ENCODE results near the gene NHS. TPM values are rescaled to one million over a fixed set of nuclear protein-coding genes. Genes with fewer than 3 reads are reported as not detected.

NHS gene
- total RNA-seq, 1 experiment from 2014 or later: 6.2 TPM

DNA sequence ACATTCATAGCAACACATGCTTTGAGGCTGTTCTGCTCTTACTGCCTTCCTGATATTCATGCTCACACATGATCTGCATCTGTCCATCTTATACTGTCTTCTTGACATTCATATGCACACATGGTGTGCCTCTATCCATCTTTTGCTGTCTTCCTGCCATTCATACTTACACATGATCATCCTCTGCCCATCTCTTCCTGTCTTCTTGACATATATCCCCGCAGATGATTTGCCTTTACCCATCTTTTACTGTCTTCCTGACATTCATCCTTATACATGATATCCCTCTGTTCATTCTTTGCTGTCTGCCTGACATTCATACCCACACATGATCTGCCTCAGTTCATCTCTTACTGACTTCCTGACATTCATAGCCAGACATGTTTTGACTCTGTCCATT, 399.1 kb downstream of the NHS start:
- Mint-ChIP-seq H3K36me3 (ENCODE audit: insufficient read depth, unreplicated experiment) (no peaks in the 10 kb centered on the region), H3K27me3 (ENCODE audit: insufficient read depth, unreplicated experiment) (no peaks in the 10 kb centered on the region), H3K4me1 (ENCODE audit: insufficient read depth, unreplicated experiment) (no peaks in the 10 kb centered on the region), H3K27ac (ENCODE audit: low read depth, unreplicated experiment) (no peak overlapping the region), H3K4me3 (ENCODE audit: unreplicated experiment) (no peak overlapping the region), H3K9me3 (ENCODE audit: unreplicated experiment) (peaks cover 4% of the 10 kb centered on the region)
- CTCF ChIA-PET: no interaction called here
- no TSS peak for BruUV-seq (replicated peaks)
- DNase-seq (ENCODE audit: unreplicated experiment): no peak
- POLR2A ChIA-PET: no interaction called here
- intact Hi-C loops (cut with micrococcal nuclease): no loop called here
- TF ChIP-seq, protein P1, sequence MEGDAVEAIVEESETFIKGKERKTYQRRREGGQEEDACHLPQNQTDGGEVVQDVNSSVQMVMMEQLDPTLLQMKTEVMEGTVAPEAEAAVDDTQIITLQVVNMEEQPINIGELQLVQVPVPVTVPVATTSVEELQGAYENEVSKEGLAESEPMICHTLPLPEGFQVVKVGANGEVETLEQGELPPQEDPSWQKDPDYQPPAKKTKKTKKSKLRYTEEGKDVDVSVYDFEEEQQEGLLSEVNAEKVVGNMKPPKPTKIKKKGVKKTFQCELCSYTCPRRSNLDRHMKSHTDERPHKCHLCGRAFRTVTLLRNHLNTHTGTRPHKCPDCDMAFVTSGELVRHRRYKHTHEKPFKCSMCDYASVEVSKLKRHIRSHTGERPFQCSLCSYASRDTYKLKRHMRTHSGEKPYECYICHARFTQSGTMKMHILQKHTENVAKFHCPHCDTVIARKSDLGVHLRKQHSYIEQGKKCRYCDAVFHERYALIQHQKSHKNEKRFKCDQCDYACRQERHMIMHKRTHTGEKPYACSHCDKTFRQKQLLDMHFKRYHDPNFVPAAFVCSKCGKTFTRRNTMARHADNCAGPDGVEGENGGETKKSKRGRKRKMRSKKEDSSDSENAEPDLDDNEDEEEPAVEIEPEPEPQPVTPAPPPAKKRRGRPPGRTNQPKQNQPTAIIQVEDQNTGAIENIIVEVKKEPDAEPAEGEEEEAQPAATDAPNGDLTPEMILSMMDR (IDR thresholded peaks at IDR 0.05; ENCODE audit: unreplicated experiment): no peak

- Mint-ChIP-seq H3K4me1 (ENCODE audit: insufficient read depth, unreplicated experiment) (no peaks in the 10 kb centered on the region), H3K27me3 (ENCODE audit: insufficient read depth, unreplicated experiment) (no peaks in the 10 kb centered on the region), H3K27ac (ENCODE audit: low read depth, unreplicated experiment) (no peak overlapping the region), H3K36me3 (ENCODE audit: insufficient read depth, unreplicated experiment) (no peaks in the 10 kb centered on the region), H3K4me3 (ENCODE audit: unreplicated experiment) (no peak overlapping the region), H3K9me3 (ENCODE audit: unreplicated experiment) (peaks cover 12% of the 10 kb centered on the region)
- intact Hi-C loops (cut with micrococcal nuclease): no loop called here
- TF ChIP-seq, protein P1 (IDR thresholded peaks at IDR 0.05; ENCODE audit: unreplicated experiment): no peak
- POLR2A ChIA-PET: no interaction called here
- no TSS peak for BruUV-seq (replicated peaks)
- no peak for DNase-seq (ENCODE audit: unreplicated experiment)
- CTCF ChIA-PET: interaction anchor here (0.7 to 0.8 kb wide), 2 partner anchors 187 to 524 kb away, joined by 3 to 4 read pairs; no protein-coding TSS in a partner anchor
Measured at GRCh38 chrX:17778997-17779396, 404.0 kb downstream of the NHS start.

DNA sequence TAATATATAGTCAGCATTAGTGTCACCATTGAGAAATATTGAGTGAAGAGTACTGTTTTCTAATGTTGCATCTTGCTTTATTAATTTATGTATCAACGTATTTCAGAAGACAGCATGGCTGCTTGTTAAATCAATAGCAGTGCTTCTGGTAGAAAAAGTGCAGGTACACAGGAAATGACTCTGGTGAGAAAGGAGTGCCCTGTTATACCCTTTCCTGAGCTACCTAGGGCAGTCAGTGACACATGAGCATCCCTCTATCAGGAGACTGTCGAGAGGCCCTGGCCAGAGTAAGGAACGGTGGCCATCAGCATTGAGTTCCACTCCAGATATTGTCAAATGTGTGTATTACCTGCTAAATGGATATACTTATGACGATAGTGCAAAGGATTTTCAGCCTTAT, 404.4 kb downstream of the NHS start:
- H3K4me1 Mint-ChIP-seq (ENCODE audit: insufficient read depth, unreplicated experiment): no peaks in the 10 kb centered on the region
- H3K27ac Mint-ChIP-seq (ENCODE audit: low read depth, unreplicated experiment): no peak overlapping the region
- ChIA-PET CTCF (interaction anchor here (0.7 to 0.8 kb wide), 3 partner anchors 23 to 523 kb away, joined by 3 to 4 read pairs (median 3); no protein-coding TSS in a partner anchor), POLR2A (no interaction called here)
- H3K4me3 Mint-ChIP-seq (ENCODE audit: unreplicated experiment): no peak overlapping the region
- TF ChIP-seq, protein P1 (IDR thresholded peaks at IDR 0.05; ENCODE audit: unreplicated experiment): no peak
- BruUV-seq (replicated peaks): no TSS peak
- no peak for DNase-seq (ENCODE audit: unreplicated experiment)
- no peaks in the 10 kb centered on the region for H3K36me3 Mint-ChIP-seq (ENCODE audit: insufficient read depth, unreplicated experiment)
- intact Hi-C loops (cut with micrococcal nuclease): no loop called here
- peaks cover 12% of the 10 kb centered on the region for H3K9me3 Mint-ChIP-seq (ENCODE audit: unreplicated experiment)
- no peaks in the 10 kb centered on the region for H3K27me3 Mint-ChIP-seq (ENCODE audit: insufficient read depth, unreplicated experiment)

Small RNA genes within 50 kb of the gene (microRNA-seq; reads per million reads assigned to microRNA genes)
- gene MIR4768: not detected
